Liver (tissue), 9 donors: Measurements from ENCODE around the gene ARFIP1. TPM values are rescaled to one million over a fixed set of nuclear protein-coding genes. Genes with fewer than 3 reads are reported as not detected.

Experiments used
- DNase-seq: peaks from one replicate; pipeline ENCODE4 v3.0.0-alpha.2; 2017; ENCODE audit warnings: low spot score
- H3K27ac ChIP-seq, 2 donors: one replicate each; pipeline ENCODE4 v1.7.0; 2013; ENCODE audit warnings: inconsistent platforms in 2 of 2, low read length in 2 of 2, control low read depth in 1 of 2, low read depth in 1 of 2, mild to moderate bottlenecking in 1 of 2
- H3K27me3 ChIP-seq, 4 donors: one replicate each; pipeline versions ENCODE4 v1.6.1 to v1.7.0; 2013; ENCODE audit warnings: low read length in 3 of 4, inconsistent platforms in 1 of 4, mild to moderate bottlenecking in 1 of 4, moderate library complexity in 1 of 4; ENCODE audit not compliant: control insufficient read depth in 4 of 4, insufficient read depth in 4 of 4
- H3K36me3 ChIP-seq, 4 donors: one replicate each; pipeline versions ENCODE4 v1.6.1 to v1.7.0; 2013; ENCODE audit warnings: low read length in 3 of 4, mild to moderate bottlenecking in 3 of 4, low read depth in 1 of 4, moderate library complexity in 1 of 4; ENCODE audit not compliant: control insufficient read depth in 4 of 4, insufficient read depth in 3 of 4
- H3K4me1 ChIP-seq, 4 donors: one replicate each; pipeline versions ENCODE4 v1.6.1 to v1.7.0; 2013; ENCODE audit warnings: low read length in 3 of 4, mild to moderate bottlenecking in 3 of 4, moderate library complexity in 1 of 4; ENCODE audit not compliant: control insufficient read depth in 4 of 4, insufficient read depth in 4 of 4
- H3K4me3 ChIP-seq, 3 donors: one replicate each; pipeline versions ENCODE4 v1.6.1 to v1.7.0; 2013; ENCODE audit warnings: low read length in 3 of 3, control low read depth in 1 of 3, low read depth in 1 of 3, mild to moderate bottlenecking in 1 of 3
- H3K9ac ChIP-seq, 2 donors: one replicate each; pipeline ENCODE4 v1.7.0; 2013; ENCODE audit warnings: low read length in 2 of 2, mild to moderate bottlenecking in 2 of 2, moderate library complexity in 2 of 2, control low read depth in 1 of 2, low read depth in 1 of 2
- H3K9me3 ChIP-seq, 4 donors: one replicate each; pipeline versions ENCODE4 v1.6.1 to v1.7.0; 2013; ENCODE audit warnings: low read length in 3 of 4; ENCODE audit not compliant: control insufficient read depth in 4 of 4
- ATF3 ChIP-seq: IDR thresholded peaks from 2 replicates; pipeline ENCODE4 v1.6.1; 2016; ENCODE audit warnings: antibody characterized with exemption
- EGR1 ChIP-seq, 2 donors: IDR thresholded peaks; 2 replicates each; pipeline ENCODE4 v1.6.1; 2016 to 2018; ENCODE audit warnings: antibody characterized with exemption in 2 of 2, low read depth in 2 of 2
- FOXA1 ChIP-seq: IDR thresholded peaks from 2 replicates; pipeline ENCODE4 v1.6.1; 2016; ENCODE audit warnings: antibody characterized with exemption
- FOXA2 ChIP-seq: IDR thresholded peaks from 2 replicates; pipeline ENCODE4 v1.6.1; 2016; ENCODE audit warnings: antibody characterized with exemption
- GABPA ChIP-seq, 2 donors: IDR thresholded peaks in 1 of 2; conservative IDR thresholded peaks in 1 of 2; 2 replicates each; pipeline ENCODE4 v1.6.1; 2016; ENCODE audit warnings: antibody characterized with exemption in 2 of 2, mild to moderate bottlenecking in 1 of 2, moderate library complexity in 1 of 2
- HNF4A ChIP-seq, 2 donors: conservative IDR thresholded peaks; 2 replicates each; pipeline ENCODE4 v1.6.1; 2016; ENCODE audit warnings: antibody characterized with exemption in 2 of 2, mild to moderate bottlenecking in 2 of 2
- HNF4G ChIP-seq: IDR thresholded peaks from 2 replicates; pipeline ENCODE4 v1.6.1; 2016; ENCODE audit warnings: antibody characterized with exemption
- JUND ChIP-seq, 2 donors: IDR thresholded peaks; 2 replicates each; pipeline ENCODE4 v1.6.1; 2016; ENCODE audit warnings: antibody characterized with exemption in 2 of 2
- MAX ChIP-seq: IDR thresholded peaks from 2 replicates; pipeline ENCODE4 v1.6.1; 2016; ENCODE audit warnings: antibody characterized with exemption
- NR2F2 ChIP-seq: IDR thresholded peaks from 2 replicates; pipeline ENCODE4 v1.6.1; 2016; ENCODE audit warnings: antibody characterized with exemption
- RAD21 ChIP-seq, 2 donors: IDR thresholded peaks; 2 replicates each; pipeline ENCODE4 v1.6.1; 2016; ENCODE audit warnings: antibody characterized with exemption in 2 of 2, mild to moderate bottlenecking in 2 of 2
- REST ChIP-seq: IDR thresholded peaks from 2 replicates; pipeline ENCODE4 v1.6.1; 2016; ENCODE audit warnings: antibody characterized with exemption, mild to moderate bottlenecking
- RXRA ChIP-seq, 2 donors: IDR thresholded peaks; 2 replicates each; pipeline ENCODE4 v1.6.1; 2017 to 2018; ENCODE audit warnings: antibody characterized with exemption in 2 of 2, mild to moderate bottlenecking in 1 of 2
- SP1 ChIP-seq: IDR thresholded peaks from 2 replicates; pipeline ENCODE4 v1.6.1; 2018; ENCODE audit warnings: antibody characterized with exemption, mild to moderate bottlenecking
- YY1 ChIP-seq: IDR thresholded peaks from 2 replicates; pipeline ENCODE4 v1.6.1; 2016; ENCODE audit warnings: antibody characterized with exemption, mild to moderate bottlenecking
- WGBS: extraction: QIAGEN DNeasy Blood & Tissue Kit; methylation state at CpG from one replicate; pipeline ENCODE4 v1.1.7; 2013; 5-methylcytosine and 5-hydroxymethylcytosine counted together
- polyA plus RNA-seq, 2 donors: library from polyadenylated mRNA; stranded (reverse) in 1 of 2; unstranded in 1 of 2; fragments of 200-250 nt in 1 of 2; fragments of >200 nt in 1 of 2; fragmentation: Nextera tagmentation in 1 of 2; extraction: Ambion mirVana in 1 of 2; gene quantifications; one replicate each; pipeline versions ENCODE4 v1.2.1 to v1.2.3, GENCODE V29; 2013 to 2015
- total RNA-seq, 2 donors: library from RNA; depleted of rRNA; stranded (reverse); fragments of >200 nt; gene quantifications; one replicate each; pipeline ENCODE4 v1.2.3, GENCODE V29; 2014
- TF ChIP-seq, protein P1 (sequence below): IDR thresholded peaks from 2 replicates; pipeline ENCODE4 v1.6.1; 2016; ENCODE audit warnings: antibody characterized with exemption
- TF ChIP-seq, protein P2 (sequence below): fragments of 150-350 bp; IDR thresholded peaks from 2 replicates; pipeline ENCODE4 v1.5.1; 2017; ENCODE audit warnings: improper control_type of control experiment, low read depth, low read length; ENCODE audit not compliant: missing input control
- donor health status: healthy.
- donor health status: healthy.
- donor health status: healthy.
- donor health status: healthy.
- donor health status: healthy.

Gene ARFIP1
- total and polyA plus RNA-seq, 4 donors = 6.8 to 16.8 (median 14.9) TPM

DNA sequence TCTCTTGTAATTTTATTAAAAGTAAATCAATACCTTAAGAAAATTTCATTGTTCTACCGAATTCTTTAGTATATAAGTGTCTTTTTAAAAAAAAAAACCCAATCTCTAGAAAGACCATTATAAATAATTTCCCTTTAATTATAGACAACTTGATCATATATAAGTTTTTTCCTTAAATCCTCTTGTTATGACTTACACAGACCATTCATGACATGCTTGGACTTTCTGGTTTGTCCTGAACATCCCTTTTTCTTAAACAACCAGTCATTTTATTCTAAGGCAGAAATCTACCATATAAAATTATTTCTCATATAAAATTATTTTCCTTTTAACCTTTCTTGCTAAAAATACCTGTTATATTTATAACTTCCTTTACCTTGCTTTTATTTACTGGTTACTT is 141.0 kb downstream of the ARFIP1 start:
- Histone ChIP-seq H3K27me3 (no peaks in the 10 kb centered on the region), H3K4me3 (no peak overlapping the region), H3K9ac (no peak overlapping the region), H3K4me1 (no peaks in the 10 kb centered on the region), H3K36me3 (no peaks in the 10 kb centered on the region), H3K27ac (no peak overlapping the region), H3K9me3 (peaks cover 0 to 2% (median 0%) of the 10 kb centered on the region in 4 donors)
- TF ChIP-seq ATF3 = no peak
- no peak for TF ChIP-seq EGR1 (IDR thresholded peaks at IDR 0.05; ENCODE audit: low read depth in 2 of 2)
- TF ChIP-seq, protein P1, sequence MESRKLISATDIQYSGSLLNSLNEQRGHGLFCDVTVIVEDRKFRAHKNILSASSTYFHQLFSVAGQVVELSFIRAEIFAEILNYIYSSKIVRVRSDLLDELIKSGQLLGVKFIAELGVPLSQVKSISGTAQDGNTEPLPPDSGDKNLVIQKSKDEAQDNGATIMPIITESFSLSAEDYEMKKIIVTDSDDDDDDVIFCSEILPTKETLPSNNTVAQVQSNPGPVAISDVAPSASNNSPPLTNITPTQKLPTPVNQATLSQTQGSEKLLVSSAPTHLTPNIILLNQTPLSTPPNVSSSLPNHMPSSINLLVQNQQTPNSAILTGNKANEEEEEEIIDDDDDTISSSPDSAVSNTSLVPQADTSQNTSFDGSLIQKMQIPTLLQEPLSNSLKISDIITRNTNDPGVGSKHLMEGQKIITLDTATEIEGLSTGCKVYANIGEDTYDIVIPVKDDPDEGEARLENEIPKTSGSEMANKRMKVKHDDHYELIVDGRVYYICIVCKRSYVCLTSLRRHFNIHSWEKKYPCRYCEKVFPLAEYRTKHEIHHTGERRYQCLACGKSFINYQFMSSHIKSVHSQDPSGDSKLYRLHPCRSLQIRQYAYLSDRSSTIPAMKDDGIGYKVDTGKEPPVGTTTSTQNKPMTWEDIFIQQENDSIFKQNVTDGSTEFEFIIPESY = no peak
- no peak for TF ChIP-seq JUND (IDR thresholded peaks at IDR 0.05)
- no peak for TF ChIP-seq GABPA (IDR thresholded peaks at IDR 0.05 in 1 of 2, conservative IDR thresholded peaks at IDR 0.05 in 1 of 2)
- TF ChIP-seq YY1 = no peak
- TF ChIP-seq SP1 = no peak
- no peak for TF ChIP-seq RAD21 (IDR thresholded peaks at IDR 0.05)
- no peak for TF ChIP-seq FOXA1
- TF ChIP-seq NR2F2 = no peak
- TF ChIP-seq, protein P2, sequence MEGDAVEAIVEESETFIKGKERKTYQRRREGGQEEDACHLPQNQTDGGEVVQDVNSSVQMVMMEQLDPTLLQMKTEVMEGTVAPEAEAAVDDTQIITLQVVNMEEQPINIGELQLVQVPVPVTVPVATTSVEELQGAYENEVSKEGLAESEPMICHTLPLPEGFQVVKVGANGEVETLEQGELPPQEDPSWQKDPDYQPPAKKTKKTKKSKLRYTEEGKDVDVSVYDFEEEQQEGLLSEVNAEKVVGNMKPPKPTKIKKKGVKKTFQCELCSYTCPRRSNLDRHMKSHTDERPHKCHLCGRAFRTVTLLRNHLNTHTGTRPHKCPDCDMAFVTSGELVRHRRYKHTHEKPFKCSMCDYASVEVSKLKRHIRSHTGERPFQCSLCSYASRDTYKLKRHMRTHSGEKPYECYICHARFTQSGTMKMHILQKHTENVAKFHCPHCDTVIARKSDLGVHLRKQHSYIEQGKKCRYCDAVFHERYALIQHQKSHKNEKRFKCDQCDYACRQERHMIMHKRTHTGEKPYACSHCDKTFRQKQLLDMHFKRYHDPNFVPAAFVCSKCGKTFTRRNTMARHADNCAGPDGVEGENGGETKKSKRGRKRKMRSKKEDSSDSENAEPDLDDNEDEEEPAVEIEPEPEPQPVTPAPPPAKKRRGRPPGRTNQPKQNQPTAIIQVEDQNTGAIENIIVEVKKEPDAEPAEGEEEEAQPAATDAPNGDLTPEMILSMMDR = no peak
- TF ChIP-seq FOXA2 = no peak
- TF ChIP-seq REST = no peak
- TF ChIP-seq HNF4G = no peak
- no peak for TF ChIP-seq RXRA (IDR thresholded peaks at IDR 0.05)
- TF ChIP-seq MAX = no peak
- no peak for TF ChIP-seq HNF4A (conservative IDR thresholded peaks at IDR 0.05)
- 51% methylated on average over 1 of the region's 1 CpG for WGBS
- DNase-seq = no peak

DNA sequence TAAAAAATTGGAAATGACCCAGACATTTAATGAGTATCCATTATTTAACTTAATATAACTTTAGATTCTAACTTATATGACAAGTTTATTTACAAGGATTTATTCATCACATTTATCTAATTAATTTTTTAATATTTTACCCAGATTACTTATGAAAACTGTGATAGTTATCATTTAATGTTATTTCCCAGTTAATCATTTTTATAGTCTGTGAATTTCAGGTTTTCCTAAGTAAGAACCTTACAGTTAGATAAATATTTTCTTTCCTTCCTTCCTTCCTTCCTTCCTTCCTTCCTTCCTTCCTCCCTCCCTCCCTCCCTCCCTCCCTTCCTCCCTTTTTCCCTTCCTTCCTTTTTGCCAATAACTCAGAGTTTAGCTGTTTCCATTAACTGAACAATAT is 141.5 kb downstream of the ARFIP1 start:
- Histone ChIP-seq H3K4me3 (no peak overlapping the region), H3K4me1 (no peaks in the 10 kb centered on the region), H3K27me3 (no peaks in the 10 kb centered on the region), H3K36me3 (no peaks in the 10 kb centered on the region), H3K9me3 (peaks cover 0 to 2% (median 0%) of the 10 kb centered on the region in 4 donors), H3K9ac (no peak overlapping the region), H3K27ac (no peak overlapping the region)
- no peak for DNase-seq
- TF ChIP-seq SP1 (no peak), REST (no peak), ATF3 (no peak), YY1 (no peak), RAD21 (IDR thresholded peaks at IDR 0.05) (no peak), JUND (IDR thresholded peaks at IDR 0.05) (no peak), HNF4A (conservative IDR thresholded peaks at IDR 0.05) (no peak), RXRA (IDR thresholded peaks at IDR 0.05) (no peak), EGR1 (IDR thresholded peaks at IDR 0.05; ENCODE audit: low read depth in 2 of 2) (no peak), HNF4G (no peak), NR2F2 (no peak), MAX (no peak)
